ENCODE measurements around the gene NECTIN1.

The NECTIN1 gene

DNA sequence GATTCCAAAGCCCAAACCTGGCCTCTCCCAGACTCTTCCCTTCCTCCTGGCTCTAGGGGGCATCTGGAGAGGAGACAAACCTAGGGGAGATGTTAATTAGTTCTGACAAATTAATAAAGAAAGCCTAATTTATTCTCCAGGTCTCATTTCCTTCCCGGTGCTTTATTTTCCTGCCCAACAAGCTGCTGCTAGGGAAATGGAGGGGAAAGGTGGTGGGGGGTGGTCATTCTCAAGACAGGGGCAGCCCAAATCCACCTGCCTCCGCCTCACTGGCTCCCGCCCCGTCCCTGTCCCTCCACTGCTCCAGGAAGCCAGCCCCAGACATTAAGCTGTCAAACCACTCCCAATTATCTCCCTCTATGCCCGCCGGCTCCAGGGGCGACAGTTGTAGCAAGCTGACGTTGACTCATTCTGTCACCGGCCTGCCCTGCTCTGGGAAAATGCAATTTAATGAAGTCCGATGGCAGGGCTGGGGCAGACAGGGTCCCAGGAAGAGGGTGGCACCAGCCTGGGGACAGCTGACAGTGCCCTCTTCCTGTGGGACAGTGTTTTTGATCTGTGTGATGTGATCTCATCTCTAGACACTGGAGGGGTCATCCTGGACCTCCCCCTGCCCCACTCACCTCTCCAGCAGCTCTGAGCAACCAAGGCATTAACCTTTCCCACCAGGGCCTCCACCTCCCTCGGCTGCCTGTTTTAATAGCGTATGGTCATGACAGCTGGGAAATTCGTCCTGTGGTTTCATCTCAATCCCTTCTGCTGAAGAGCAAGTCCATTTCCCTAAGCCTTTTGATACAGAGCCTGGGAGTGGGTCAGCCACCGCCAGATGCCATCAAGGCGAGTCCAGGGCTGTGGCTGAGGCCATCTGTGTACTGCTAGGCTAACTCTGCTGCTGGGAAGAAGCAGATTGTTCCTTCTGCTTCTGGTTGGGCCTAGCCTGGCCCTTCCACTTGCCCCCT is 27.1 kb downstream of the NECTIN1 start:
- H3K27me3 ChIP-seq: no peaks in the 10 kb centered on the region

DNA sequence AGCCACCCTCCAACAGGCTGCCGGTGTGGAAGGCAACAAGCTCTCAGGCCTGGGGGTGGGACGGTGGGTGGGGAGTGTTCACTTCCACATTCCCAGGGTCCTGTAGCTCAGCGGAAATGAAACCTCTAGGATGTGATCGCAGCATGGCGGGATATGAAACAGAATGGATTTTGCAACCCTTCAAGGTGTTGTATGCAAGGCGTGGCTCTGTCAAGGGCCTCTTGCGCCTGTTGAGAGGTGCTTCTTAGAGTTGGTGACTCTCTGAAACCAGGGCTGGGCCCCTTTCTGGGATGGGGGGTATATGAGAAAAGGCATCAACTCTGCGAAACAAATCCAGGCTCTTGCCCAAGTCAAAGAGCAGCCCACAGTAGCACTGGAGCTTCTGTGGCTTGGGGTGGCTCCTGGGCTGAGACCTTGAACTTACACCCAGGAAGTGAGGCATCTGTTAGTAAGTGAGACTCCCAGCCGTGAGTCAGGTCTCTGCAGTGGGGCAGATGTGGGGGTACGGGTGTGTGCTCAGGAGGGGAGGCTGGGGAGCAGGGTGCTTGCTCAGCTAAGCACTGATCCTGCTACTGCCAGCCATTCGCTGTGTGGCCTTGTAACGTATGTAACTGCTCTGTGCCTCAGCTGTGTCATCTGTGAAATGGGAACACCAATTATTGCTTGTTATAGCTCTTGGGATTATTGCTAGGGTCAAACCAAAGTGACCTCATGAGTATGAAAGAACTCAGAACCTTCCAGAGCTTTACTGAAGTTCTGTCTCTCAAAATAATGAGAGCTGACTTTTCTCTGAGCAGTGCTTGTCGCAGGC is 28.3 kb downstream of the NECTIN1 start:
- H3K9me3 ChIP-seq: no peaks in the 10 kb centered on the region
- peaks cover 38 to 58% of the 10 kb centered on the region in 2 experiments for H3K4me1 ChIP-seq (ENCODE audit: control insufficient read depth in 1 of 2, insufficient read depth in 1 of 2, low read depth in 1 of 2, low read length in 1 of 2)
- H3K27me3 ChIP-seq: no peaks in the 10 kb centered on the region
- H3K36me3 ChIP-seq: no peaks in the 10 kb centered on the region
- H3K4me3 ChIP-seq (ENCODE audit: low read depth in 1 of 2, low read length in 1 of 2): no peak overlapping the region
- peak overlapping the region; percentile 59 for H3K27ac ChIP-seq
- TF ChIP-seq, protein P1, sequence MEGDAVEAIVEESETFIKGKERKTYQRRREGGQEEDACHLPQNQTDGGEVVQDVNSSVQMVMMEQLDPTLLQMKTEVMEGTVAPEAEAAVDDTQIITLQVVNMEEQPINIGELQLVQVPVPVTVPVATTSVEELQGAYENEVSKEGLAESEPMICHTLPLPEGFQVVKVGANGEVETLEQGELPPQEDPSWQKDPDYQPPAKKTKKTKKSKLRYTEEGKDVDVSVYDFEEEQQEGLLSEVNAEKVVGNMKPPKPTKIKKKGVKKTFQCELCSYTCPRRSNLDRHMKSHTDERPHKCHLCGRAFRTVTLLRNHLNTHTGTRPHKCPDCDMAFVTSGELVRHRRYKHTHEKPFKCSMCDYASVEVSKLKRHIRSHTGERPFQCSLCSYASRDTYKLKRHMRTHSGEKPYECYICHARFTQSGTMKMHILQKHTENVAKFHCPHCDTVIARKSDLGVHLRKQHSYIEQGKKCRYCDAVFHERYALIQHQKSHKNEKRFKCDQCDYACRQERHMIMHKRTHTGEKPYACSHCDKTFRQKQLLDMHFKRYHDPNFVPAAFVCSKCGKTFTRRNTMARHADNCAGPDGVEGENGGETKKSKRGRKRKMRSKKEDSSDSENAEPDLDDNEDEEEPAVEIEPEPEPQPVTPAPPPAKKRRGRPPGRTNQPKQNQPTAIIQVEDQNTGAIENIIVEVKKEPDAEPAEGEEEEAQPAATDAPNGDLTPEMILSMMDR (IDR thresholded peaks at IDR 0.05): no peak

More for the DNA sequence above, 27.1 kb downstream of the NECTIN1 start:
- Histone ChIP-seq H3K4me1 (ENCODE audit: control insufficient read depth in 1 of 2, insufficient read depth in 1 of 2, low read depth in 1 of 2, low read length in 1 of 2) (peaks cover 38 to 59% of the 10 kb centered on the region in 2 experiments), H3K4me3 (ENCODE audit: low read depth in 1 of 2, low read length in 1 of 2) (no peak overlapping the region), H3K36me3 (no peaks in the 10 kb centered on the region), H3K9me3 (no peaks in the 10 kb centered on the region), H3K27ac (peak overlapping the region; percentile 59)
- TF ChIP-seq, protein P1 (IDR thresholded peaks at IDR 0.05): no peak

- TF ChIP-seq, protein P1 (IDR thresholded peaks at IDR 0.05): no peak
- H3K27me3 ChIP-seq: no peaks in the 10 kb centered on the region
- H3K27ac ChIP-seq: peak overlapping the region; percentile 59
- H3K4me1 ChIP-seq (ENCODE audit: control insufficient read depth in 1 of 2, insufficient read depth in 1 of 2, low read depth in 1 of 2, low read length in 1 of 2): peaks cover 39 to 63% of the 10 kb centered on the region in 2 experiments
- H3K9me3 ChIP-seq: no peaks in the 10 kb centered on the region
- H3K4me3 ChIP-seq (ENCODE audit: low read depth in 1 of 2, low read length in 1 of 2): no peak overlapping the region
- H3K36me3 ChIP-seq: no peaks in the 10 kb centered on the region
These were observed 29.0 kb downstream of the NECTIN1 start for GRCh38 chr11:119700030-119700429.

DNA sequence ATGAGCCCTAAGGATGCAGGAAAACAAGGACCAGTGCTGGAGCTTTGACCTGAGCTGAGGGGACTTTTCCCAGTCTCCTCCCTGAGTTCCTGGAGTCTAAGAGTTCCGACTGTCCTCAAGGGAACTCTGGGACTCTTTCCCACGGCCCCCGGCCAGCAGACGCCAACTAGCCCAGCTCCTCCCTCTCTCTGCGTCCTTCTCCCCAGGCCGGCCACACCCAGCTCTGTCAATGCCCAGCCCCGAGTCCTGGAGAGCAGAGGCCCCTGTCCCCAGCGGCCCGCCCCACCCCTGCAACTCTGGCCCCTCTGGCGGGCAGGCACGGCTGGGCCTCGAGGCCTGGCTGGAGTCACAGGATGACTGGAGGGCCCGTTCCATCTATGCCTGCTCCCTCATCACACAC is 29.8 kb downstream of the NECTIN1 start:
- TF ChIP-seq, protein P1 (IDR thresholded peaks at IDR 0.05): no peak
- H3K27me3 ChIP-seq: no peaks in the 10 kb centered on the region
- no peak overlapping the region for H3K4me3 ChIP-seq (ENCODE audit: low read depth in 1 of 2, low read length in 1 of 2)
- no peaks in the 10 kb centered on the region for H3K9me3 ChIP-seq
- peak overlapping the region; percentile 16 for H3K27ac ChIP-seq
- peaks cover 47 to 67% of the 10 kb centered on the region in 2 experiments for H3K4me1 ChIP-seq (ENCODE audit: control insufficient read depth in 1 of 2, insufficient read depth in 1 of 2, low read depth in 1 of 2, low read length in 1 of 2)
- H3K36me3 ChIP-seq: no peaks in the 10 kb centered on the region

GRCh38 chr11:119697882-119698281 is 31.1 kb downstream of the NECTIN1 start:
- Histone ChIP-seq H3K27me3 (no peaks in the 10 kb centered on the region), H3K9me3 (no peaks in the 10 kb centered on the region), H3K4me1 (ENCODE audit: control insufficient read depth in 1 of 2, insufficient read depth in 1 of 2, low read depth in 1 of 2, low read length in 1 of 2) (peaks cover 49 to 74% of the 10 kb centered on the region in 2 experiments), H3K36me3 (no peaks in the 10 kb centered on the region), H3K27ac (peak overlapping the region; percentile 8), H3K4me3 (ENCODE audit: low read depth in 1 of 2, low read length in 1 of 2) (no peak overlapping the region)
- TF ChIP-seq, protein P1 (IDR thresholded peaks at IDR 0.05): no peak

Data from neutrophil (primary cell).